Gastrocnemius medialis (tissue), 4 donors: ENCODE data around the gene TPO. TPM values are rescaled to one million over a fixed set of nuclear protein-coding genes. Genes with fewer than 3 reads are reported as not detected.

Source experiments
- ATAC-seq, 2 donors: fragments of 150-250 bp; one replicate each; pipeline ENCODE4 v1.9.1; 2016
- DNase-seq, 2 donors: peaks; one replicate each; pipeline ENCODE4 v3.0.0-alpha.2; 2019
- H3K27ac ChIP-seq, 4 donors: fragments of 200-600 bp; sonication (generic); 1 replicate in 1 of 4; 2 replicates in 3 of 4; pipeline ENCODE4 v1.5.1; 2016 to 2018; ENCODE audit warnings: mild to moderate bottlenecking in 2 of 4, moderate library complexity in 1 of 4
- H3K27me3 ChIP-seq, 3 donors: fragments of 200-600 bp; sonication (generic) in 2 of 3; 1 replicate in 1 of 3; 2 replicates in 2 of 3; pipeline versions ENCODE4 v1.5.1 to v1.6.0; 2016 to 2019; ENCODE audit warnings: mild to moderate bottlenecking in 1 of 3, moderate library complexity in 1 of 3
- H3K36me3 ChIP-seq, 2 donors: fragments of 200-600 bp; sonication (generic) in 1 of 2; one replicate each; pipeline ENCODE4 v1.5.1; 2017 to 2018
- H3K4me1 ChIP-seq, 2 donors: fragments of 200-600 bp; sonication (generic) in 1 of 2; one replicate each; pipeline ENCODE4 v1.5.1; 2016 to 2017; ENCODE audit warnings: mild to moderate bottlenecking in 2 of 2
- H3K4me3 ChIP-seq, 4 donors: fragments of 200-600 bp; sonication (generic) in 3 of 4; 1 replicate in 1 of 4; 2 replicates in 3 of 4; pipeline ENCODE4 v1.5.1; 2016 to 2019; ENCODE audit warnings: mild to moderate bottlenecking in 2 of 4
- H3K9me3 ChIP-seq, 3 donors: fragments of 200-600 bp; sonication (generic) in 2 of 3; 1 replicate in 1 of 3; 2 replicates in 2 of 3; pipeline ENCODE4 v1.5.1; 2016 to 2019
- CTCF ChIP-seq, 5 experiments: fragments of 450-650 bp in 3 of 5; fragments of 200-600 bp in 2 of 5; sonication (generic) in 2 of 5; IDR thresholded peaks in 4 of 5; conservative IDR thresholded peaks in 1 of 5; 1 replicate in 4 of 5; 2 replicates in 1 of 5; pipeline ENCODE4 v1.5.1; 2016 to 2019; ENCODE audit warnings: antibody characterized with exemption in 5 of 5, mild to moderate bottlenecking in 3 of 5, moderate library complexity in 3 of 5
- POLR2A ChIP-seq, 2 donors: fragments of 450-650 bp; IDR thresholded peaks; one replicate each; pipeline ENCODE4 v1.6.1; 2017; ENCODE audit warnings: antibody characterized with exemption in 2 of 2, mild to moderate bottlenecking in 2 of 2, moderate library complexity in 2 of 2
- in situ Hi-C, 4 donors: fragments of 200-750 bp; cut with MboI; loops; one replicate each; pipeline versions ENCODE4 v1.15.0 to v1.8.0; 2017; ENCODE audit warnings: low sequenced_read_pairs in 4 of 4
- intact Hi-C: fragments of 100-400 bp; cut with DNase I; formaldehyde crosslinking; loops from one replicate; pipeline ENCODE4 v1.15.1; 2023; ENCODE audit warnings: low total_unique reads
- total RNA-seq, 4 donors: library from RNA; depleted of rRNA; stranded (reverse); fragments of >200 nt; gene quantifications; one replicate each; pipeline versions ENCODE4 v1.1.0 to v1.2.3, GENCODE V29; 2016

The TPO gene
- total RNA-seq, 4 donors from 2014 or later, result 3.3 to 11.6 (median 5.3) TPM

DNA sequence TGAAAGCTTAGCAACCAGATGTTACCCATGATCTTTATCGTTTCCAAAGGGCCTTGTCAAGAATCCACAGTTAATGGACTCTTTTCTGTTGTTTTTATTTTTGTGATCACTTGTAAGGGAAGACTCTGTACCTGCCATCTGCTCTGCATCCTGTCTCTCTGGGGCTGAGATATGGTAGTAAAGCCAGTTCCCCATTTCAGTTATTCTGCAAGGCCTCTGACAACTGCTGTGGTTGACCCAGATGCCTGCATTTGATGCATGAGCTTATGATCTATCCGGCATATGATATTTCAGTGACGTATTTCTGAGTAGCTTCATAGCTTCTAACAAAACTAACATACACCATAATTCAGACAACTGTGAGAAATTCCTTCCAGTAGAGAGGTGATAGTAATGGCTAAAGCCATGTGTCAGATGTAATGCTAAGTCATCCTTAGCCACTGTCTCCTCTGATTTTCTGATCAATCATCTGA lies 105.1 kb downstream of the TPO start:
- Histone ChIP-seq H3K4me3 (no peak overlapping the region), H3K36me3 (no peaks in the 10 kb centered on the region), H3K4me1 (no peaks in the 10 kb centered on the region), H3K27me3 (no peaks in the 10 kb centered on the region), H3K9me3 (no peaks in the 10 kb centered on the region), H3K27ac (peak overlapping the region in 2 of 4 donors; percentile 19 to 34)
- no peak for DNase-seq
- in situ Hi-C loops, result no loop called here
- intact Hi-C loops, result no loop called here
- ATAC-seq, result no peak
- TF ChIP-seq CTCF (IDR thresholded peaks at IDR 0.05 in 4 of 5, conservative IDR thresholded peaks at IDR 0.05 in 1 of 5), result no peak
- no peak for TF ChIP-seq POLR2A (IDR thresholded peaks at IDR 0.05)

GRCh38 chr2:1518867-1519530 lies 105.7 kb downstream of the TPO start:
- Histone ChIP-seq H3K4me1 (no peaks in the 10 kb centered on the region), H3K4me3 (no peak overlapping the region), H3K27ac (peak overlapping the region in 2 of 4 donors; percentile 19 to 34), H3K27me3 (no peaks in the 10 kb centered on the region), H3K36me3 (no peaks in the 10 kb centered on the region), H3K9me3 (no peaks in the 10 kb centered on the region)
- ATAC-seq, result peak in 1 of 2 donors; percentile 36
- TF ChIP-seq POLR2A (IDR thresholded peaks at IDR 0.05) (no peak), CTCF (IDR thresholded peaks at IDR 0.05 in 4 of 5, conservative IDR thresholded peaks at IDR 0.05 in 1 of 5) (no peak)
- DNase-seq, result no peak
- in situ Hi-C loops (no loop called here), intact Hi-C loops (no loop called here)

- no peaks in the 10 kb centered on the region for H3K9me3 ChIP-seq
- no peak overlapping the region for H3K4me3 ChIP-seq
- ATAC-seq (no peak), DNase-seq (no peak)
- in situ Hi-C loops (no loop called here), intact Hi-C loops (no loop called here)
- no peak for TF ChIP-seq POLR2A (IDR thresholded peaks at IDR 0.05)
- no peak for TF ChIP-seq CTCF (IDR thresholded peaks at IDR 0.05 in 4 of 5, conservative IDR thresholded peaks at IDR 0.05 in 1 of 5)
- H3K36me3 ChIP-seq, result no peaks in the 10 kb centered on the region
- H3K4me1 ChIP-seq, result no peaks in the 10 kb centered on the region
- no peaks in the 10 kb centered on the region for H3K27me3 ChIP-seq
- no peak overlapping the region for H3K27ac ChIP-seq
Observed at GRCh38 chr2:1521191-1521877, 108.1 kb downstream of the TPO start.

DNA sequence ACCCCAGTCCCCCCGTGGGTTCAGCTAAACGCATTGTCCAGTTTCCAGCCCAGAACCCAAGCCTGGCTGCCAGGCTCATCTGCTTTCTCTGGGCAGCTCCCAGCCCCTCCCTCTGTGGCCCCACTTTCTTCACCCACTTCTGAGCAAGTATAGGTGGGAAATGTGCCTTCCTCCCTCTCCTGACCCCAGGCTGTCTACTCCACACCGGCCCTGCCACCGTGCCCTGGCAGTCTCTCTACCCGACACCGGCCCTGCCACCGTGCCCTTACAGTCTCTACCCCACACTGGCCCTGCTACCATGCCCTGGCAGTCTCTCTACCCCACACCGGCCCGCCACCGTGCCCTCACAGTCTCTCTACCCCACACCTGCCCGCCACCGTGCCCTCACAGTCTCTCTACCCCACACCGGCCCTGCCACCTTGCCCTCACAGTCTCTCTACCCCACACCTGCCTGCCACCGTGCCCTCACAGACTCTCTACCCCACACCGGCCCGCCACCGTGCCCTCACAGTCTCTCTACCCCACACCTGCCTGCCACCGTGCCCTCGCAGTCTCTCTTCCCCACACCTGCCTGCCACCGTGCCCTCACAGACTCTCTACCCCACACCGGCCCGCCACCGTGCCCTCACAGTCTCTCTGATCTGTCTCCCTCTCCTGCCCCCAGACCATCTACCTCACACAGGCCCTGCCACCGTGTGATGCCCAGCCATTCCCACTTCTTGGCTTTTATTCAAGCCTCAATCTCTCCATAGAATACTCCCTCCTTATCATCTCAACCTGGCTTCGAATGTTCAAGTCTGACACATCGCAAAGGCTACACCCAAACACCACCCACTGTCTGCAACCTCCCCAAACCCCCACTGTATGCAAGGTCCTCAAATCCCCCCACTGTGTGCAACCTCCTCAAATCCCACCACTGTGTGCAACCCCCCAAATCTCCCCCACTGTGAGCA lies 108.9 kb downstream of the TPO start:
- intact Hi-C loops (no loop called here), in situ Hi-C loops (no loop called here)
- Histone ChIP-seq H3K27me3 (no peaks in the 10 kb centered on the region), H3K4me1 (no peaks in the 10 kb centered on the region), H3K9me3 (no peaks in the 10 kb centered on the region), H3K27ac (no peak overlapping the region), H3K36me3 (no peaks in the 10 kb centered on the region), H3K4me3 (no peak overlapping the region)
- TF ChIP-seq CTCF (IDR thresholded peaks at IDR 0.05 in 4 of 5, conservative IDR thresholded peaks at IDR 0.05 in 1 of 5) (no peak), POLR2A (IDR thresholded peaks at IDR 0.05) (no peak)
- DNase-seq (no peak), ATAC-seq (no peak)
